HS-27A (cell line): ENCODE data around the gene BCL2.

Source experiments
- DNase-seq: peaks from one replicate; pipeline ENCODE4 v3.0.0-alpha.2; 2012; ENCODE audit warnings: low read depth, missing footprints

BCL2 gene

DNA sequence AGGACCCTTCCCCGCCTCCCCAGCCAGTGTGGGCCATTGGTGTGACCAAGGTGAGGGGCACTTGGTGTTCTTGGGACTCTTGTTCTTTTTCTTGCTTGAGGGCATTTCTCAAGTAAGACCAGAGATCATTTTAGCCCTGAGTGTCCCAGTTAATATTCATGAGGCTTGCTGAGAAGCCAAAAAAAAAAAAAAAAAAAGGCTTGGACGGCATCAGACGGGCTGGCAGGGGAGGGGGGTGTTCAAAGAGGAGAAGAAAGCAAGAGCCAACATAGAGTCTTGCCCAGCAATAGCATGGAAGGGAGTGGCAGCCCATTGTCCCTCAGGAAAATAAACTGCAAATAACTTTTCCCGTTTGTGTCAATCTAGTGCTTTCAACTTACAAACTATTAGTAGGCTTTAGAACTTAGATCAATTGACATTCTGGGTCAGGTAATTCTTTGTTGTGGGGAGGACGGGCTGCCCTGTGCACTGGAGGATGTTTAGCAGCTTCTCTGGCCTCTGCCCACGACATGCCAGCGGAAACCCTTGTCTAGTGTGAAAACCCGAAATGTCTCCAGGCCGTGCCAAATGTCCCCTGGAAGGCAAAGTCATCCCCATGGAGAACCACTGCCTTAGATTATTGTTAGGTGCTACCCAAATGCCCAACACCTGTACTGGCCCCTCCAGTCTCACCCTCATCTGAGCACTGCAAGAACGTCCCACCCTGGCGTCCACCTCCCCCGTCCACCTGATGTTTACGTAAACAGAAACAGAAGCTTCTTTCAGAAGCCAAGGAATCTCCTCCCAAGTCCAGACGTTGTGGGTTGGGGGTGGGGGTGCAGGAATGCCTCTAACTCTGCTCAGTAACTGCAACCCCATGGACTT, 163.4 kb downstream of the BCL2 start:
- no peak for DNase-seq

DNA sequence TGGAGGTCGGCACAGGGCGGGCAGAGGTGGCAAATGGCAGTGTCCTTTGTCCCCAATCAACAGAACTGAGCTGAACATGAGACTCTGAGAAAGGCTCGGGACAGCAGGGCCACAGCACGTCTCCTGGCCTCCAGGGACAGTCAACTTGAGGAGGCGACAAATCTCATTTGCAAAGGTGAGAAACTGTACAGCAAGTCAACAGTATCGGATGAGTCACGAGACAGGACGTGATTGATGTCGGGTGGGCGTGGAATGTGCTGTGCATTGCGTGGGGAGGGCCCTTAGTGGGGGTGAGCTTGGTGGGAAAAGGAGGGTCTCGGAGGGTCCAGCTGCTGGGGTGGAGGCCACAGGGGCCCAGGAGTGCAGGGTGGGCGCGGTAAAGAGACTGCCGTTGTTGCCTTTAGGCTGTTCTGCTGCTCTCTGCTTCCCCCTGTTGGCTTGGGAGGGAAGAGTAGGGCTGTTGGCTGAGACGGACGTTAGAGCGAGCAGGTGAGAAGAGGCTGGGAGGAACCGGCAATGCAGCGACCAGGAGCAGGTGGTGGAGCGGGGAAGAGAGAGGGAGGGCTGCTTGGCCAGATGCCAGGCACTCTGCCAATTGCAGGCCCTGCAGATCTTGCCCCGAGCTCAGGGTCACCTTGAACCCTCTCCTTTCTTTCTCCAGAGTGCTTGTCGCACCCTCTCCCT, 164.3 kb downstream of the BCL2 start:
- DNase-seq = no peak

DNA sequence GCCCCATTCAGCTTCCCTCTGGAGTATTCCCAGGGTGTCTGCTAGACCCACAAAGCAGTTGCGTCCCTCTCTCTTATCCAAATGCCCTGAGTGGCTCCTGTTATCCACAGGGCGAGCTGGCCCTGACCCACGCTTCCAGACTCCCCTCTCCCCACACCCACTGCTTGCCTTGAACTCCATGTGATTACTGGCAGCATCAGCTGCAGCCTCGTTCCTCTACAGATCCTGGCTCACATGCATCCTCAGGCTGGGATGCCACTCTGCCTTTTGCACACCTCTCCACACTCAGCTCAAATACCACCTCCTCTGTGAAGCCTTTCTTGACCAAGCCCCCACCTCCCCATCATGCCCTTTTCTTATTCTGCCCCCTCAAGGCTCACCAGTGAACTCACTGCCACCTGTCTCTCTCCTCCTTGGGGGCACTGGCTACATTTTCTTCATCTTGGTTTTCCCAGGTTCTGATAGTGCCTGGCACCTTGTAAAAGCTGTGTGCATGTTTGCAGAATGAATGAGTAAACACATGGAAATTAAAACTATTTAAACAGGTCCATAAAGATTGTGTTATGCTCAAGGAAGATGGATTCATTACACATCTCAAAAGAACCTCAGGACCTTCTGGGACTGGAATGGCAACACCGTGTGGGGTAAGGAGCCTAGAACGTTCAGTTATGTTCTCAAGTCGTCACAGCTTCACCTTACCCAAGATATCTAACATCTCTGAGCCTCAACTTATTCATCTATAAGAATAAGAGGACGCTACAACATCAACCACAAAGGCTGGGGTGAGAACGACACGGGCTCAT, 165.0 kb downstream of the BCL2 start:
- DNase-seq = no peak

DNA sequence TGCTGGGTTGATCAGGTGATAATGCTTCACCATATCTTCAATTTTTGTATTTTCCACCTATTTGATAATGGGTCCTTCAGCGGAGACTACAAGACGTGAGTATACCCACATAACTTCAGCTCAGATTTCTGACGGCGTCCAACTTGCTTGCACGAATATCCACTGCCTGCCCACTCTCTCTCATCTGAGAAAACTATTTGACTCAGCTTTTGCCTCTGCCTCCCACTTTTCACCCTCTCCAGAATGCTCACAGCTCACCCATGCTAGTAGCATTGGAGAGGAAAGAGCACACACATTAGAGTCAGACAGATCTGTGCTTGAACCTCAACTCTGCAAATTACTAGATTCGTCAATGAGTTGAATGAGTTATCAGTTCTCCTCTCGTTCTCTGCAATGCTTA, 166.8 kb downstream of the BCL2 start:
- DNase-seq = no peak

DNA sequence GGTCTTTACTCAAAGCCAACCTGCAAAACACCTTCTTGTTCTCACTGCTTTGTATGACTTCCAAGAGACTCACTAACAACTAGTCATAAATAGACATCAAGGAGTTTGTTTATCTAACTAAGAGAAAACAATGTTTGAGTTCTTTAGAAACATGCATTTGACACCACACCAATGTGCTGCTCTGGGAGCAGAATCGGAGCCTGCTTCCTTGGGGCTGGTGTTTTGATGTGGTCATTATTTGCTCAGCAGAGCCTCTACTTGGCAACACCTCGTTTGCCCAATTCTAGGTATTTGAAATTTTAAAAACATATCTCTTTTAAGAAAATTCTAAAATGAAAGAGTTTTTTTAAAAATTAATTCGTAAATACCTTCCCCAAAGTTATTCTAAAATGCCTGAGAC, 167.5 kb downstream of the BCL2 start:
- no peak for DNase-seq

DNA sequence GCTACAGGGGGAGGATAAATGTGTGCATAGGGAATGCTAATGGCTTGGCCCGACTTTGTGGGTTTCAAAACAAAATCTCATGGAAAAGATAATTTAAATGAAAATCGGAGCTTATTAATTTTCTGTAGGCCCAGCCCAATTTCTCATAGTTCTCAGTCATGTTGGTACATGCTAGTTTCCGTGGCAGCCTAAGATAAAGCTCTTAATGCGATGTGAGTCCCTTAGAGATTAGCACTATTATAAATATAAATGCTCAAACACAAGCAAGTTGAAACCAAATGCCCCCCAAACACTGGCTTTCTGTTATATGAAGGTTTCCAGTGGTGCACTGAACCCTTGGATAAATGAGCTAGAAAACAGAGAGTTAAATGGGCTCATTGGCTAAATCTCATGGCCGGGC, 168.0 kb downstream of the BCL2 start:
- DNase-seq = no peak

DNA sequence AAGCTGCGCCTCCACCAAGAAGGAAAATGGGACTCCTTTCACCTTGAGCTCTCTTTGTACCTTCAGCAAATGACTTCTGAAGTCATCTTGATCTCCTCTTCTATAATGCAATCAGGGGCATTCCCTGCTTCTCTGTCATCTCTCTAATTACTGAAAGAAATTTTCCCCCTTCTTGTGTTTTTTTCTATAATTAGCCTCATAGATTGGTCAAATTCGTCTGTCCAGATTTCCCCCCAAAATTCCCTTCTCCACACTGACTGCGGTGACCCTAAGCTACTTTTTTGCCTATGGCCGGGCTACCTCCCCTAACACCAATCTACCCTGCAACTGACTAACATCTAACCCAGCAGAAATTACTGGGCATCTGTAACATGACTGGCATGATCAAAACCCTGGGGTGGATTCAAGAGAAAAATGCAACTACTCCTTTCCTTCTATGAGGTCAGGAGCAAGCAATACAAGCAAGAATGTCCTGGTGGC, 168.6 kb downstream of the BCL2 start:
- DNase-seq = no peak

DNA sequence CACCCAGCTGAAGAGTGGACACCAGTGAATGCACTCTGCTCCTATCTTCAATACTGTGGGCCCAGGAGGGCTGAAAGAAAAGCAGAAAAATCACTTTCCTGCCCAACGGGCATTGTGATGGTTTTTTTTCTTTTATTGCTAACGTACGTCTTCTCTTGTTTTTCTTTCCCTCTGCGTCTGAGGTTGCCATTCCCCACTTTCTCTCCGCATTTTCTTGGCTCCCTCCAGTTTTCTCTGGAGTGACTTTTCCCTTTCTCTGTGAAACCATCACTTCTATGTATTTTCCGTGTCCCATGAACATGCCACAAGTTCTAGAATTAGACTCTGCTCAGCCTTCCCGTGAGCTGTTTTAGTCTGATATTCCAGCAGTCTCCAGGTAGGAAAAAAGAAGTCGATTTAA, 169.2 kb downstream of the BCL2 start:
- DNase-seq = no peak

DNA sequence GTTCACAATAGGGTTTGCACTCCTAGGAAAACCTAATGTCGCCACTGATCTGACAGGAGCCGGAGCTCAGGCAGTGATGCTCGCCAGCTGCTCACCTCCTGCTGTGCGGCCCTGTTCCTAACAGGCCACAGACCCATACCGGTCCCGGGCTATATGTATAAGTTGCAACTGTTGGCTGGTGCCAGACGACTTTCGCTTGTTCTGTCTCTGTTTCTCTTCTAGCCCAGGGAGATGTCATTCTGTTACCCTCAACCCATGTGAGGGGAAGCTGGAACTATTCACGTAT, 170.3 kb downstream of the BCL2 start:
- no peak for DNase-seq

DNA sequence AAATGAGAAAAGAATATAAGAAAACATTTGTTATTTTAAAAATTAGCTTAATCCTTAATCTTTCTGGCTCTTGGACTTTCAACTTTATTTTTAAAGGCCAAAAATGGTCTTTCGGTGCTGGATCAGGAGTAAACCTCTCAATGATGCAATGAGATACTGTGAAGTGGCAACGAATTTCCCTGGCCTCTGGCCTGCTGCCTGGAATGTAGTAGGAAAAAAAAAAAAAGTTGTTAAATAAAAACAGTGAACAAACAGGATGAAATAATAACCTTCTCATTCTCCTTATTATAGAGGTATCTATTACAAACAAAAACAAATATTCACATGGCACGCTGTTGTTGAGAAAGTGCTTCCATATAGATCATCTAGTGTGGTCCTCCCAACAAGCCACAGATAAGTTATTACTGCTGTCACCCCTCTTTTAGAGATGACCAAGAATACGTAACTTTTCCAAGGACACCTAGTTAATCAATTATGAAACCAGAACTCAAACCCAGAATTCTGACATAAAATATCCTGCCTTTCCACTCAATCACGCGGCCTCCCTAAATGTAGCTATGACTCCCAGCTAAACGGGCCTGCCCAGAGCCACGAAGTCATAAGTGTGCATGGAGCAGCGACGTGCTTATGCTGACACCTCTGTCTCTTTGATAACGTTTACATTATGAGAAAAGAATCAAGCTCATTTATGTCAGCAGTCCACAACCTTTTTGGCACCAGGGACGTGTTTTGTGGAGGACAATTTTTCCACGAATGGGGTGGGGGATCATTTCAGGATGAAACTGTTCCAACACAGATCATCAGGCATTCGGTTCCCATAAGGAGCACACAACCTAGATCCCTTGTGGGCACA, 170.9 kb downstream of the BCL2 start:
- DNase-seq = no peak

DNA sequence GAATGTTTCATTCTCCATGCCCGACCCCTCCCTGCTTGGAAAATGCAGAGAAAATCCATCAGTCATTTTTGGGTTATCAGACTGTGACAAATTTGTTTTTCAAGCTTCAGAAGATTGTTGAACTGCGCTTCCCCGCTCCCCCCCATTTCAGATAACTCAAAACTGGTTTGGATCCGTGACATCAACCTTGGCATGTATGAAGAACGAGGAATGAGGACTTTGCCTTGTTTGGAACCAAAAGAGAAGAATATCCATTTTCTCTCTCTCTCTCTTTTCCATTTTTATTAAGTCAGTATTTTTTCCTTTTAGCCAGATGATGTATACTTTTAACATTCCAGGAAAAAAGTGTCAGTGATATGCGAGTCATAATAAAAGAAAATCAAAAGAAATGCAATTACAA, 171.6 kb downstream of the BCL2 start:
- no peak for DNase-seq

DNA sequence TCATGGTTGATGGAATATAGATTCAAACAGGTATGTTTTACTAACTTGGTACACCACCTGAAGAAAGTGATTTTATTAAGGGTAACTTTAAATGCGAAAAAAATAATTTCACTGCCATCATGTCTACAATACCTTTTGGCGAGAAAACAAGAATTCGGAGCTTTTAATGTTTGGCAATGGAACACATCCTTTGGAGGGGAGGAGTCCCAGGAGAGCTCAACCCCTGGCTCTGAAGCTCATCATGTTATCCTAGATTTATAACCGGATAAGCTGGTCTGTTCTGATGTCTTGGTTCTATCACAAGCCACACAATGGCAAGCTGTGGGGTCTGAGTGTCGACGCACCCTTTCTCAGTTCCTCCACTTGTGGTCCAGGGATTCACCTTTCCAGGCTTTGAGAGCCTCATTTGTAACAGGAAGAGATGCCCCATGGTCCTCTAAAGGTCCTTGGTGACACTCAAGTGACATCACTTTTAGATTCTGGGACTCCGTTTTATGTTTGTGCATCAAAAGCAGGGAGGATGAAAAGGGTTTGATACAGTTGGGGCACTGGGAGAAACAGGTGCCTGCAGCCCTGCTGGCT, 172.7 kb downstream of the BCL2 start:
- no peak for DNase-seq

DNA sequence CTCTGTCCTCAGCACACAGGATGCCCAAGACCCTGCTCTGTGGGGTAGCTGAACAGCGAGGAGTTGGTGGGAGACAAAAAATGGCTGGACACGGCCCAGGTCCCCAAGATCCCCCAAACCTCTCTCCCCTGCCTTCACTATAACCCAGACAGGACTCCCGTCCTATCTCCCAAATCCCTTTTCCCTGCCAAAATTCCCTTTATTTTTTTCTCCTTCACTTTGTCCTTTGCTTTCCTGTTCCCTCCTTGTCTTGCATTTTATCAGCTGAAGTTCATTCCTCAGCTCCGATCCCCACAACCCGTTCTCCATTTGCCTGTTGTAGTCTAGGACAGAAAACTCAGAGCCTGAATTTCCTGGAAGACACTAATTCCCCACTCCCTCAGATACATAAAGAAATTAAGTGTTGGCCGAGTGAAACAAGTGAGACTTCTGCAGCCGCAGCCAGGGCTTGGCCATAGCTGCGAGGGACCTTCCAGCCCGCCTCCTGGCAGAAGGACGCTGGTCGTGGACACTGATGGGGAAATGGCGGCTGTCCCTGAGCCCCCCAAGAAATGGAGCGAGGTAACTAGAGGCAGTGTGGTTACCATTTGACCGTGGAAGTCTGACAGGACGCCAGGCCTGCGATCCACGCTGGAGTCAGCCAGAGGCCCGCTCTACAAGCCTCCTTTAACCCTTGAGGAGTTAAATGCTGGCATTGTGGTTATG, 173.6 kb downstream of the BCL2 start:
- no peak for DNase-seq

DNA sequence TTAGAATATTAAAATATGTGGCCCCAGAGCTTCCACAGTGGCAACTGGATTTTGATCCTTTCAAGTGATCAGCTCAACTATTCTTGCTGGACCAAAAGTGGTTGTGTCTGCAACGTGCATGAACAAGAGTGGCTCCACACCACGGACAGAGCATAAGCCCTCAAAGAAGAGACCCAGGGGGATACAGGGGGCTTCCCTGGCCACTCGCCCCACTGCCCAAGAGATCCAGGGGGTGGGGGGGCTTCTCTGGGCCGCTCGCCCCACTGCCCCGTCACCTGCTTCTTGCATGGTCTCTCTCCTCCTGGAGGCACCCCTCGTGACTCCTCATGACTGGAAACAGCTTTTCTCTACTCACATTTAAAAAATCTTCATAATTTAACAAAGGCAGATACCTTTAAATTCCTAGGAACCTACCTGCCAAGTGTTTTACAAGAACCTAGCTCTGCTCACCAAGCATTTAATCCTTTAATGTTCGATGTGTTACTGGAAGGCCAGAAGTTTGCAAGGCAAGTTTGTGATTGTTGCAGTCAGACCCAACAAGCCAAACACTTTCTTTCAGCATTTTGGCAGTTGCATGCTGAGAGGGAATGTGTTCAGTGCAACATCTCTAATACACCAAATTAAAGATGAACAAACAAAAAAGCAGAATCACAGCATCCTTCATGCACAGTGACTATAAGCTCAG, 174.3 kb downstream of the BCL2 start:
- no peak for DNase-seq

DNA sequence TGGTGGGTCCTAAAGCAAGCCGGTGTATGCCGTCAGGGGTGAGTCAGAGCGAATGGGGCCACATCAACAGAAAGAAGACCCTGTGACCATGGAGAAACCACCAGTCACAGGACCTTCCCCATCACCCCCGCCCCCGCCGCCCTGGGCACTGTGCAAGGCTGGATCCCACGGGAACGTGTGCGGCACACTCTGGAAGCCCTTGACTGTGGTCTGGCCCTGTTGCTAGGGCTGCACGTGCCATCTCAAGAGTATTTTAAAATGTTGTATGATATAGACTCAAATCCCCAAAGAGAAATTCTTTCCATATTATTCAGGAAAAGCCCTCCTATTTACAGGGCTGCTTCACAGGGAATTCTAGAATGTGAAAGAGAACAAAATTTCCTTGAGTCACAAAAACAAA, 174.8 kb downstream of the BCL2 start:
- no peak for DNase-seq

DNA sequence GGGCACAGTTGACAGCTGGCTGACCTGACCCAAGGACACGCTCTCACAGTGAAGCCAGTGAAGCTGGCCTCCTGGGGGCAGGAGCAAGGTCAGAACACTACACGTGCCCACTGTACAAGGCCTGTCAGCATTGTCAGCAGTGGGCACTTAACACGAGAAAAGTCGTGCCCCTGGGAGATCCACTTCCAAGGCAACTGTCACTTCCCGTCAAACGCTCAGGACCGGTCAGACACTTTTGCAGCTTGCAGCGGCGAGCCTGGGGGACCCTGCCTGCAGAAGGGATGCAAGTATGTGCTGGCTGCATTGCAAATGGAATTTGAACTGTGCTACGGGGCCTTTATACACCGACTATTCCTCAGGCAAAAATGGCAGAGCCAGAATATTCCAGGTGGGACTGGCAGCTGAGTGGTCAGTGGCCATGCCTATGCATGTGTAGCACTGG, 176.2 kb downstream of the BCL2 start:
- DNase-seq = no peak

DNA sequence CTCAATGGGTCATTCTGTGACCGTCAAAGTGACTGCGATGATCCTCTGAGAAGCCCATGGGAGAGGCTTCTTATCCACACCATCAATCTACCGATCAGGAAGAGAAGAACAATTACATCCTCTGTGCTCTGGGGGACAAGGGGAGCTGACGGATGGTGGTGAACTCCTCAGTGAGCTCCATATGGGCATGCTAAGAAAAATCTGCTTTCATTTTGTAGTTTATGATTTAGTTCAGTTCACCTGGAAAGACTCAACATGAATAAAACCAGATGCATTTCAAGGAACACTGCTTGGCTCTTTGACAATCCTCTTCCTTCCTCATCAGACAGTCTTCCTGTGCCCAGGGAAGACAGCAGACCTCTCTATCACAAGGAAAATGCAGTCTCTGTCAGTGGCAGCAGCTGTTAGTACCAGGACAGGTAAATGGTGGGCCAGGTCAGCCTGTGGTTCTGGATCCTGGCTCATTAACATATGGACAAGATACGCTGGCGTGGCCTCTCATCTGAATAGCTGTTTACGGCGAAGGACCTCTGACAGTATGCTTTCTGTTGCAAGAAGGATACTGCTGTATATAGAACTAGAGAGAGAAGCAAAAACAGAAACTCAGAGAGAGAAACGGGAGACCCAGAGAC, 176.9 kb downstream of the BCL2 start:
- no peak for DNase-seq

DNA sequence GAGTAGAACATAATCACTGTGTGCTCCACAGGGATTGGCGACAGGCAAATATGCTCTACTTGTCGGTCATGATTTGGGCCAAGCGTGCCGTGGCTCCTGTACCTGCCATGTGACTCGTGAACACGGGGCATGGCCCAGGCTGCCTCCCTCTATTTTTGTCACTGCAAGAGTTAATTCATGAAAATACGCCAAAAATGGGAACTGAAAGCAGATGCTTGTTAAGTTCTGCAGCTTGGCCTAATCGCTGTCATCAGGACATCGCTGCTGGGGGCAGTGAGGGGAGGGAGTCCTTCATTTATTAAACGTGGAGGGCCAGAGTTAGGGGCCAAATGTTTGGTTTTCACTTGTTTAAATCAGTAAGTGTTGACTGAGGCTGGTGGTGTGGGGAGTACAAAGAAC, 177.8 kb downstream of the BCL2 start:
- no peak for DNase-seq

DNA sequence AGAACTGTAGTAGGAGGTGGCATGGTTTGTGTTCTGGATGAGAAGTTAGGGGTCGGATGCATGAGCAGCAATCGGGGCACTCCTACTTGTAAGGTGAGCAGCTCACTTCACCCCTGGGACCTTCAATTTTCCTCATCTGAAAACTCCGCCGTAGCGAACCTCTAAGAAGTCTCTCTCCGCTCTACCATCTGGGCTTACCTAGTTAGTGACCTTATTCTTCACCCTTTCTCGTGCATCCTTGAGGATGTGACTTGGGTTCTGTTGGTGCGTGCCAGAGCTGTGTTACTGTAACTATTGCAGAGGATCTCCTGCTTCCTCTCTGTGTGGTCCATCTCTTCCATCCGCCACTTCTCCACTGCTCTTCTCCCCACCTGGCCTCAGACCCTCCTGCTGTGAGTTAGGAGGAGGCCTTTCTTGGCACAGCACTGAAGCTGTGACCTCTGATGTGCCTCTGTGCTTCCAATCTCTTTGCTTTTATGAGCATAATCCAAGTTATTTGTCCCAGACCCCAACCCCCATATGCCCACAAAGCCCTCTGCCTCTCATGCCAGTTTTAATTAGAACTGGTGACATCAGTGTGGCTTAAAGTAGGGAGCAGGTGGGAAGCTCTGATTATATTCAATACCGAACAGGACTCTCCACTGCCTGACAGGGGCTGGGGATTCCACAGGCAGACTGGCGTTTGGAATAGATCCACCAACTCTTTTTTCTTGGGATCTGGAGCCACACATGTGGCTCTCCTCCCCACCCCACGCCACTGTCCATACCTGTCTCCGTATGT, 178.4 kb downstream of the BCL2 start:
- DNase-seq = no peak
